ENCODE results near the gene ALDH9A1. TPM values are rescaled to one million over a fixed set of nuclear protein-coding genes. Genes with fewer than 3 reads are reported as not detected.
A peak's percentile ranks its signal among the peaks of the same experiment; 100 is the strongest.
"Not testable (repeated sequence)": the region's sequence is repeated elsewhere in the genome, so short reads cannot be mapped to it uniquely, and the experiment has no call there.

ALDH9A1 gene
- total RNA-seq, 2 experiments from 2014 or later = 46.9 to 54.4 TPM

DNA sequence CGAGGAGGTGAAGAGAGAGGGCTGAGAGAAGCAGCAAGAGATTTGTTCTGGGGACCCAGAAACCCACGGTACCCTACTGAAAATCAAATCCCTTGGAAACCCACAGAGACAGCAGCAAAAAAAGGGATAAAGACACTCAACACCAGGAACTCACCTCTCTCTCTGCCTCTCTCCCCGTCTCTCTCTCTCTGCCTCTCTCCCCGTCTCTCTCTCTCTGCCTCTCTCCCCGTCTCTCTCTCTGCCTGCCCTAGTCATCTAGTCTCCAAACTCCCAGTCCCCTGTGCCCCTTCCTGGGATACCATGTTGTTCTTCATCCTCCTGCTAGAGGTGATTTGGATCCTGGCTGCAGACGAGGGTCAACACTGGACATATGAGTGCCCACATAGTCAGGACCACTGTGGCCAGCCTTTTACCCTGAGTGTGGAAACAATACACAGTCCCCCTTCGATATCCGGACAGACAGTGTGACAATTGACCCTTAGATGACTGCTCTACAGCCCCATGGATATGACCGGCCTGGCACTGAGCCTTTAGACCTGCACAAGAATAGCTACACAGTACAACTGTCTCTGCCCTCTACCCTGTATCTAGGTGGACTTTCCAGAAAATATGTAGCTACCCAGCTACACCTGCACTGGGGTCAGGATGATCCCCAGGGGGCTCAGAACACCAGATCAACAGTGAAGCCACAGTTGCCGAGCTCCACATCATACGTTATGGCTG is 9.8 kb upstream of the ALDH9A1 start:
- ChIA-PET CTCF (no interaction called here), POLR2A (interaction anchor here (0.8 to 1.0 kb wide), 2 partner anchors 10 to 22 kb away, joined by 3 to 5 read pairs; partner anchors contain the start of gene ALDH9A1)

DNA sequence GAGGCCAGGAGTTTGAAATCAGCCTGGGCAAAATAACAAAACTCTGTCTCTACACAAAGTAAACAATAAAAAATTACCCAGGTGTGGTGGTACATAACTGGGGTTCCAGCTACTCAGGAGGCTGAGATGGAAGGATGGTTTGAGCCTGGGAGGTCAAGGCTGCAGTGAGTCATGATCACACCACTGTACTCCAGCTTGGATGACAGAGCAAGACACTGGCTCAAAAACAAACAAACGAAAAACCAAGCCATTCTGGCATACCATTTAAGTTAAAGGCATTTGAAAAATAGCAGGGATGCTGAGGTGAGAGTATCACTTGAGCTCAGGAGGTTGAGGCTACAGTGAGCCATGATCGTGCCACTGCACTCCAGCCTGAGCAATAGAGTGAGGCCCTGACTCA is 5.3 kb upstream of the ALDH9A1 start:
- no peak for DNase-seq
- H3K27ac Mint-ChIP-seq = no peak overlapping the region
- H3K27me3 Mint-ChIP-seq = peaks cover 21% of the 10 kb centered on the region
- H3K36me3 Mint-ChIP-seq (ENCODE audit: low read depth) = no peaks in the 10 kb centered on the region
- CTCF ChIA-PET = interaction anchor here (0.7 to 1.5 kb wide), 3 partner anchors 103 to 335 kb away, joined by 3 to 4 read pairs (median 3); no protein-coding TSS in a partner anchor
- H3K9me3 Mint-ChIP-seq = no peaks in the 10 kb centered on the region
- H3K4me1 Mint-ChIP-seq = peaks cover 9% of the 10 kb centered on the region
- POLR2A ChIA-PET = interaction anchor here (2.0 kb wide), 1 partner anchor 66 kb away, joined by 5 read pairs; the partner anchor contains the start of gene TMCO1
- H3K4me3 Mint-ChIP-seq = no peak overlapping the region

More for the DNA sequence above, 9.8 kb upstream of the ALDH9A1 start:
- Mint-ChIP-seq H3K4me1 (no peaks in the 10 kb centered on the region), H3K4me3 (no peak overlapping the region), H3K27ac (no peak overlapping the region), H3K27me3 (peaks cover 37% of the 10 kb centered on the region), H3K36me3 (ENCODE audit: low read depth) (no peaks in the 10 kb centered on the region), H3K9me3 (no peaks in the 10 kb centered on the region)
- DNase-seq = no peak

DNA sequence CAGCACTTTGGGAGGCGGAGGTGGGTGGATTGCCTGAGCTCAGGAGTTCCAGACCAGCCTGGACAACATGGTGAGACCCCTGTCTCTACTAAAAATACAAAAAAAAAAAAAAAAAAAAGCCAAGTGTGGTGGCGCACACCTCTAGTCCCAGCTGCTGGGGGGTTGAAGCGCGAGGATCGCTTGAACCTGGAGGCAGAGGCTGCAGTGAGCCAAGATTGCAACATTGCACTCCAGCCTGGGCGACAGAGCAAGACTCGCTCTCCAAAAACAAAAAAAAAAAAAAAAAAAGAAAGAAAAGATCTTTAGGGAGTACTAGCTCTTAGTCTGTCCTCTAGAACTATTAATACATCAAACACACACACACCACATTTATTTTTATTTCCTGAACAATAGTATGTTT is 3.6 kb upstream of the ALDH9A1 start:
- H3K27ac Mint-ChIP-seq; H3K9me3 Mint-ChIP-seq; POLR2A ChIA-PET; DNase-seq; H3K4me3 Mint-ChIP-seq; H3K36me3 Mint-ChIP-seq (ENCODE audit: low read depth); H3K27me3 Mint-ChIP-seq: not testable (repeated sequence)
- peaks cover 19% of the 10 kb centered on the region for H3K4me1 Mint-ChIP-seq
- CTCF ChIA-PET = interaction anchor here (0.7 to 1.2 kb wide), 2 partner anchors 222 to 433 kb away, joined by 3 to 4 read pairs; no protein-coding TSS in a partner anchor

DNA sequence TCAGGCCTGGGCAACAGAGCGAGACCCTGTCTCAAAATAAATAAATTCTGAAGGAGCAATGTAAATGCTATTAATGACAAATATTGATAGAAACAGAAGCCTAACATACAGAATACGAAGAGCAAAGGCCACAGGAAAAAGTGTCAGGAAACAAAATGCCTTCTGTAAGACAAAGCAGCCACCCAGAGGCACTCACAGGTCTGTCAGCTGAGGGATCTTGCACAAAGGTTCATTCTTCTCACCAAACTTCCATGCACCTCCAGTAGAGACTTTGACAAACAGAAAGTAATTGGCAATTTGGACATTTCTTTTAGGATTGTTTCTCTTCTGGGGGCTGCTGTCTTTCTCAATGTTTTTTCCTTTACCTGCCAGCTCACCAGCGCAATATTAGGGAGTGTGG is 1.2 kb upstream of the ALDH9A1 start:
- H3K36me3 Mint-ChIP-seq (ENCODE audit: low read depth) = peaks cover 20% of the 10 kb centered on the region
- CTCF ChIA-PET = interaction anchor here (0.8 to 2.6 kb wide), 3 partner anchors 97 to 225 kb away, joined by 3 to 10 read pairs (median 4); no protein-coding TSS in a partner anchor
- no peak overlapping the region for H3K27ac Mint-ChIP-seq
- H3K4me3 Mint-ChIP-seq = peak overlapping the region; percentile 39
- peaks cover 1% of the 10 kb centered on the region for H3K27me3 Mint-ChIP-seq
- no peak for DNase-seq
- POLR2A ChIA-PET = interaction anchor here (3.1 kb wide), 1 partner anchor 70 kb away, joined by 30 read pairs; the partner anchor contains the start of gene TMCO1
- no peaks in the 10 kb centered on the region for H3K9me3 Mint-ChIP-seq
- peaks cover 35% of the 10 kb centered on the region for H3K4me1 Mint-ChIP-seq

DNA sequence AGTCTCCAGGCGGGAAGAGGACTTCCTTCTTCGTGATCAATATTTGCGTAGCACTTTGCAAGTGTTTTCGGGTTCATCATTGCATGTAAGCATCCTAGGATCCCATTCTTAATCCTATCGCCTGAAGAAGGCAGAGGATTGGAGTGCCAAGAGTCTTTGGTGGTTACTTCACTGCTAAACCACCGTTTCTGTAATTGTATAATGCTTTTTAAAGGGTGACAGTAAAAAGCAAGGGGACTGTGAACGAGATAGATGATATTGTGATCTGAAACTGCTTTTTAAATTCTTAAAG is 345 bp upstream of the ALDH9A1 start:
- POLR2A ChIA-PET = interaction anchor here (0.8 to 3.1 kb wide), 15 partner anchors 10 to 131 kb away, joined by 3 to 36 read pairs (median 5); partner anchors contain the start of genes MGST3 and TMCO1
- H3K9me3 Mint-ChIP-seq = no peaks in the 10 kb centered on the region
- DNase-seq = no peak
- H3K36me3 Mint-ChIP-seq (ENCODE audit: low read depth) = peaks cover 28% of the 10 kb centered on the region
- peak overlapping the region; percentile 98 for H3K27ac Mint-ChIP-seq
- CTCF ChIA-PET = interaction anchor here (0.8 to 2.6 kb wide), 12 partner anchors 12 to 226 kb away, joined by 3 to 17 read pairs (median 5); partner anchors contain the start of genes MGST3 and TMCO1
- peaks cover 35% of the 10 kb centered on the region for H3K4me1 Mint-ChIP-seq
- H3K27me3 Mint-ChIP-seq = peaks cover 1% of the 10 kb centered on the region
- peak overlapping the region; percentile 97 for H3K4me3 Mint-ChIP-seq

DNA sequence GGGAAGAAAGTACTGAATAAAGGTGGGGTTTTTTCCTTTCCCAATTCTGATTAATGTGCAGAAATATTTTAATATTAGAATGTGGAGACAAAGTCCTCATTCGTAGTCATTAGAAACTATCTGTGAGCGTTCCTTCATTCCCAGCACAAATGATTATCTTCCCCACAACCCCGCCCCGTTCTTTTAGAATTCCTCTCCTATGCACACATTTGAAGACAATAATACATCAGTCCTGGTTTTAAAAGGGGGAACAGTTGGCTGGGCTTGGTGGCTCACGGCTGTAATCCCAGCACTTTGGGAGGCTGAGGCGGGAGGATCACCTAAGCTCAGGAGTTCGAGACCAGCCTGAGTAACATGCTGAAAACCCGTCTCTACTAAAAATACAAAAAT is 876 bp downstream of the ALDH9A1 start:
- Mint-ChIP-seq H3K36me3 (ENCODE audit: low read depth) (peaks cover 38% of the 10 kb centered on the region), H3K27ac (peak overlapping the region; percentile 98), H3K27me3 (peaks cover 1% of the 10 kb centered on the region), H3K9me3 (no peaks in the 10 kb centered on the region), H3K4me3 (peak overlapping the region; percentile 97), H3K4me1 (peaks cover 35% of the 10 kb centered on the region)
- CTCF ChIA-PET = interaction anchor here (0.8 to 2.6 kb wide), 20 partner anchors 11 to 227 kb away, joined by 3 to 17 read pairs (median 4); partner anchors contain the start of genes MGST3 and TMCO1
- DNase-seq = no peak
- POLR2A ChIA-PET = interaction anchor here (0.6 to 3.1 kb wide), 18 partner anchors 11 to 131 kb away, joined by 3 to 36 read pairs (median 3); partner anchors contain the start of genes MGST3 and TMCO1

DNA sequence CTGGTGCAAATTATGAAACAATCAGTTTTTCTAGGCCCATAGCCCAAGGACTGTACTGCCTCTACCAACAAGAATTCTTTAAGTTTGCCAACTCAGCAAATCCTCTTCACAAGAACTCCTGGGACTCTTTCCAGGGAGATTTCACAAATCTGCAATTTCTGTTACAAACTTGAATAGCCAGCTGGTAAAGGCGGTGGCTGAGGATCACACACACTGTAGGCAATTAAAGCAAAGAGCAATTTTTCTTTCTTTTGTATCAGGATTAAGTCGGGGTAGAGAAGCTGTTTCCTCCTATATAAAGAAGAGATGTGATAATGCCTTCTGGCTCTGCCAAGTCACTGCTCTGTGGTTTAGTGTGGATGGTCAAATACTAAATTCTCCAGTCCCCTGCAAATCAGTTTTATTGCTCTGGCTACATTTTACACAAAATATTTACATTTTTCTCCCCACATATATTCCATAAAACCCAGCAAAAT is 1.7 kb downstream of the ALDH9A1 start:
- no peaks in the 10 kb centered on the region for H3K27me3 Mint-ChIP-seq
- no peak for DNase-seq
- peaks cover 43% of the 10 kb centered on the region for H3K4me1 Mint-ChIP-seq
- H3K27ac Mint-ChIP-seq = peak overlapping the region; percentile 36
- H3K36me3 Mint-ChIP-seq (ENCODE audit: low read depth) = peaks cover 46% of the 10 kb centered on the region
- no peaks in the 10 kb centered on the region for H3K9me3 Mint-ChIP-seq
- ChIA-PET CTCF (interaction anchor here (1.2 to 2.6 kb wide), 5 partner anchors 13 to 228 kb away, joined by 3 to 13 read pairs (median 7); no protein-coding TSS in a partner anchor), POLR2A (interaction anchor here (1.5 to 3.1 kb wide), 3 partner anchors 12 to 73 kb away, joined by 3 to 36 read pairs (median 30); partner anchors contain the start of gene TMCO1)
- H3K4me3 Mint-ChIP-seq = peak overlapping the region; percentile 97

DNA sequence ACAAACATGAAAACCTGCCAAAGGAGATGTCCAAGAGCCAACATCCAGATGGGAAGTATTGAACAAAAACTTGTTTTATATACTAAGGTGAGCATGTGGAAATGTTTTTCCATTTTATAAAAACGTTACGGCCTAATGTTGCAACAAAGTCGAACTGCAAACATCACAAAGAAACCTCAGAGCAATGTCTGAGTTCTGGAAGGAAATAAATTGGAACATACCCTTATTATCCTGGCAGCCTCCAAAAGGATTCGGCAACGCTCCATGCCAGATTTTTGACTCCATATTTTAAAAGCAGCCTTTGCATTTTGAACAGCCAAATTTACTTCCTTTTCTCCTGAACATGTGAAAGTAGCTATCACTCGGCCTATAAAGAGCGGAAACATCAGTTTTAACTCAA is 3.3 kb downstream of the ALDH9A1 start:
- no peak for DNase-seq
- peaks cover 51% of the 10 kb centered on the region for H3K4me1 Mint-ChIP-seq
- CTCF ChIA-PET = interaction anchor here (1.4 kb wide), 1 partner anchor 9 kb away, joined by 5 read pairs; no protein-coding TSS in a partner anchor
- H3K9me3 Mint-ChIP-seq = no peaks in the 10 kb centered on the region
- POLR2A ChIA-PET = interaction anchor here (0.8 kb wide), 1 partner anchor 9 kb away, joined by 3 read pairs; no protein-coding TSS in a partner anchor
- no peak overlapping the region for H3K27ac Mint-ChIP-seq
- no peaks in the 10 kb centered on the region for H3K27me3 Mint-ChIP-seq
- no peak overlapping the region for H3K4me3 Mint-ChIP-seq
- peaks cover 59% of the 10 kb centered on the region for H3K36me3 Mint-ChIP-seq (ENCODE audit: low read depth)

DNA sequence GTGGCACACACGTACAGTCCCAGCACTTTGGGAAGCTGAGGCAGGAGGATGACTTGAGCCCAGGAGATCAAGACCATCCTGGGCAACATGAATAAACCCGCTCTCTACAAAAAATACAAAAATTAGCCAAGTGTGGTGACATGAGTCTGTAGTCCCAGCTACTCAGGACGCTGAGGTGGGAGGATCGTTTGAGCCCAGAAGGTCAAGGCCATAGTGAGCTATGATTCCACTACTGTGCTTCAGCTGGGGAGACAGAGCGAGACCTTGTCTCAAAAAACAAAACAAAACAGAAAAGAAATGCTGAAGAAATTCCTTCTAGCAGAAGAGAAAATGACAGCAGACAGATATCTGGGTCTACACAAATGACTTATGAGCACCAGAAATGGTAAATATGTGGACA is 10.3 kb downstream of the ALDH9A1 start:
- POLR2A ChIA-PET = interaction anchor here (0.7 kb wide), 1 partner anchor 81 kb away, joined by 3 read pairs; no protein-coding TSS in a partner anchor
- peaks cover 51% of the 10 kb centered on the region for H3K4me1 Mint-ChIP-seq
- H3K4me3 Mint-ChIP-seq = no peak overlapping the region
- no peak overlapping the region for H3K27ac Mint-ChIP-seq
- H3K36me3 Mint-ChIP-seq (ENCODE audit: low read depth) = peaks cover 79% of the 10 kb centered on the region
- no peak for DNase-seq
- CTCF ChIA-PET = interaction anchor here (1.2 to 2.8 kb wide), 2 partner anchors 10 to 41 kb away, joined by 3 to 17 read pairs; partner anchors contain the start of gene ALDH9A1
- H3K27me3 Mint-ChIP-seq = no peaks in the 10 kb centered on the region
- H3K9me3 Mint-ChIP-seq = peaks cover 8% of the 10 kb centered on the region

DNA sequence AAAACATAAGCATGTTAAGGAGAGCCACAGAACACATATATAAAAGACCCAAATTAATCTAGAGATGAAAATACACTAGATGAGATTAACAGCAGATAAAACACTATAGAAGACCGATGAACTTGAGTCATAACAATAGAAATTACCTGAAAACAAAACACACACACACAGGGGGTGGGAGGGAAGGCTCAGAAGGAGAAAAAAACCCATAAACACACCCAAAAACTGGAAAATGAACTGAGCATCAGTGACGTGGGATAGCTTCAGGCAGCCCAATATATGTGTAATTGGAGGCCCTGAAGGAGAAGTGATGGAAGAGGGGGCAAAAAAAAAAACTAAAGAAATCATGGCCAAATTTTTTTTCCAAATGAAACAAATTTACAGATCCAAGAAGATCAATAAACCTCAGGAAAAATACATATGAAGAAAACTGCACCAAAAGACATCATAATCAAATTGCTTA is 11.4 kb downstream of the ALDH9A1 start:
- Mint-ChIP-seq H3K27me3 (no peaks in the 10 kb centered on the region), H3K36me3 (ENCODE audit: low read depth) (peaks cover 82% of the 10 kb centered on the region), H3K9me3 (peaks cover 8% of the 10 kb centered on the region), H3K4me1 (peaks cover 47% of the 10 kb centered on the region), H3K27ac (peak overlapping the region; percentile 72), H3K4me3 (peak overlapping the region; percentile 23)
- ChIA-PET CTCF (interaction anchor here (1.1 to 2.8 kb wide), 6 partner anchors 9 to 185 kb away, joined by 3 to 17 read pairs (median 5); partner anchors contain the start of gene ALDH9A1), POLR2A (interaction anchor here (0.7 to 5.0 kb wide), 4 partner anchors 11 to 82 kb away, joined by 3 to 36 read pairs (median 4); partner anchors contain the start of genes ALDH9A1 and TMCO1)
- DNase-seq = no peak

DNA sequence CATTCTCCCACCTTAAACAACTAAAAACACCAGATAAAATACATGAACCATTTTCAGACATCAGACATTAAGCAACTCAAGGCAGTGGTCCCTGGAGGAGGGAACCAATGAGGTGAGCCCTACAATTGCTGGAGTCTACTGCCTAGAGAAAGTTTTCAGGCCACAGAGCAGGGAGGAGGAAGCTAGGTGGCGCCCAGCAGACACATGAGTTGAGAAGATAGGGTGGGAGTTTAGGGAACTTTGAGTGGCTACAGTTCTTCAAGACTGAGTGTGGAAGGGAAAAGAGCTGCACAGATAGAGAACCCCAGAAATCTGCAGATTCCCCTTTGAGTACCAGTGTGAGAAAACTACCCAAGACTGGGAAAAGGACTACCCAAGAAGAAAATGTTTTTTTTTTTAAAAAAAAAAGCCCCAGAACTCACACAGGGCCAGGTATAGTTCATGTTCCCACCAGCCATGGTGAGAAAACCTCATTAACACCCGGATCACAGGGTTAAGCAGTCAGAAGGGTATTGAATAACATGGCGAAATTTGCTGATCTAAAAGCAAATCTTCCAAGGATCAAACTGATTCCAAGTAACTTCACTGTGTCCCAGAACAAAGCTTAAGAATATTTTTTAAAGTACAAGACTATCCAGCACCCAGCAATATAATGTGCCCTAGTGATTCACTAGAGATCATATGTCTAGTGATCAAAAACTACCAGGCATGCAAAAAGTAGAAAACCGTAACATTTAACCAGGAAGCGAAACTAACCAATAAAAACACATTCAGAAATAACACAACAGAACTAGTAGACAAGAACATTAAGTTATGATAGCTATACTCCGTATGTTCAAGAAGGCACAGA is 12.0 kb downstream of the ALDH9A1 start:
- Mint-ChIP-seq H3K27me3 (no peaks in the 10 kb centered on the region), H3K4me1 (peaks cover 40% of the 10 kb centered on the region), H3K9me3 (peaks cover 8% of the 10 kb centered on the region), H3K27ac (peak overlapping the region; percentile 72), H3K4me3 (peak overlapping the region; percentile 23), H3K36me3 (ENCODE audit: low read depth) (peaks cover 80% of the 10 kb centered on the region)
- DNase-seq = no peak
- ChIA-PET CTCF (interaction anchor here (0.7 to 2.8 kb wide), 9 partner anchors 9 to 185 kb away, joined by 3 to 17 read pairs (median 5); partner anchors contain the start of gene ALDH9A1), POLR2A (interaction anchor here (1.1 to 5.0 kb wide), 4 partner anchors 9 to 83 kb away, joined by 3 to 36 read pairs (median 4); partner anchors contain the start of genes ALDH9A1 and TMCO1)

Data from activated CD4-positive, alpha-beta memory T cell treated with anti-CD3 and anti-CD28 coated beads, Interleukin-2, amount 10 ng/mL, durations not matched to agents 7 days and 5 days (primary cell).